Measurements from ENCODE around the gene TMEM163.

TMEM163 gene

GRCh38 chr2:134679745-134680144 lies 39.1 kb downstream of the TMEM163 start:
- TF ChIP-seq CTCF (IDR thresholded peaks at IDR 0.05; ENCODE audit: control extremely low read depth, extremely low read depth, low read depth, missing control alignments): no peak
- no peak for DNase-seq (ENCODE audit: extremely low spot score)
- POLR2A ChIA-PET: no interaction called here
- CTCF ChIA-PET: interaction anchor here (0.6 kb wide), 1 partner anchor 45 kb away, joined by 3 read pairs; no protein-coding TSS in a partner anchor

- no peak for DNase-seq (ENCODE audit: extremely low spot score)
- ChIA-PET POLR2A (no interaction called here), CTCF (no interaction called here)
- TF ChIP-seq CTCF (IDR thresholded peaks at IDR 0.05; ENCODE audit: control extremely low read depth, extremely low read depth, low read depth, missing control alignments): no peak
Observed at GRCh38 chr2:134679294-134679693, 39.5 kb downstream of the TMEM163 start.

- CTCF ChIA-PET: no interaction called here
- POLR2A ChIA-PET: no interaction called here
- DNase-seq (ENCODE audit: extremely low spot score): no peak
- TF ChIP-seq CTCF (IDR thresholded peaks at IDR 0.05; ENCODE audit: control extremely low read depth, extremely low read depth, low read depth, missing control alignments): no peak
Observed at GRCh38 chr2:134677856-134678756, 40.7 kb downstream of the TMEM163 start.

- no peak for DNase-seq (ENCODE audit: extremely low spot score)
- POLR2A ChIA-PET: no interaction called here
- CTCF ChIA-PET: interaction anchor here (1.2 kb wide), 1 partner anchor 8 kb away, joined by 3 read pairs; no protein-coding TSS in a partner anchor
- TF ChIP-seq CTCF (IDR thresholded peaks at IDR 0.05; ENCODE audit: control extremely low read depth, extremely low read depth, low read depth, missing control alignments): no peak
Observed at GRCh38 chr2:134676960-134677359, 41.8 kb downstream of the TMEM163 start.

- no peak for TF ChIP-seq CTCF (IDR thresholded peaks at IDR 0.05; ENCODE audit: control extremely low read depth, extremely low read depth, low read depth, missing control alignments)
- ChIA-PET POLR2A (no interaction called here), CTCF (interaction anchor here (1.0 to 1.3 kb wide), 3 partner anchors 10 to 38 kb away, joined by 3 to 5 read pairs (median 3); no protein-coding TSS in a partner anchor)
- no peak for DNase-seq (ENCODE audit: extremely low spot score)
Observed at GRCh38 chr2:134675314-134675713, 43.5 kb downstream of the TMEM163 start.

- no peak for TF ChIP-seq CTCF (IDR thresholded peaks at IDR 0.05; ENCODE audit: control extremely low read depth, extremely low read depth, low read depth, missing control alignments)
- no peak for DNase-seq (ENCODE audit: extremely low spot score)
- ChIA-PET POLR2A (no interaction called here), CTCF (interaction anchor here (1.0 to 1.3 kb wide), 2 partner anchors 12 to 38 kb away, joined by 3 read pairs; no protein-coding TSS in a partner anchor)
Observed at GRCh38 chr2:134674687-134675086, 44.1 kb downstream of the TMEM163 start.
